Stimulated activated CD4-positive, alpha-beta T cell treated with anti-CD3 and anti-CD28 coated beads, Interleukin-1b, Interleukin-23, amount 100 ng/mL, for 48 hours (primary cell): ENCODE results near the gene ASTN2.

Experiments
- DNase-seq: peaks from one replicate; pipeline ENCODE4 v3.0.0-alpha.2; 2020

ASTN2 gene

DNA sequence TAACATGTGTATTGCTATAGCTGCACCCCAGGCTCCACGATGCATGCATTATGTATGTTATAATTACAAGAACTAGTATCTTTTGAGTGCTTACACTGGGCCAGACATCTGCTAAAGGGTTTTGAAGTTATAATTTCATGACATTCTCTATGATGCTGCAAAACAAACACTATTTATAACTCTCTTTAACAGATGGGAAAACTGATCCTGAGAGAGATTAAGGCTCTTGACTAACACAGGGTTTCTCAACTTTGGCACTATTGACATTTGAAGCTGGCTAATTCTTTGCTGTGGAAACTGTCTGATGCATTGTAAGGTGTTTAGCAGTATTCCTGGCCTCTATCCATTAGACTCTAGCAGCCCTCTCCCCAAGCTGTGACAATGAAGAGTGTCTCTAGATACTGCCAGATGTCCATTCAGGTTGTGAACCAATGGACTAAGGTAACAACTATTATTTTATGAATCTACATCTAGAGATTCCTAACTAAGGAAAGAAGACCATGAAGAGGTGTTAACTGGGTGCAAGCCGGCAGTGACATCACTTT lies 258.6 kb downstream of the ASTN2 start:
- no peak for DNase-seq

DNA sequence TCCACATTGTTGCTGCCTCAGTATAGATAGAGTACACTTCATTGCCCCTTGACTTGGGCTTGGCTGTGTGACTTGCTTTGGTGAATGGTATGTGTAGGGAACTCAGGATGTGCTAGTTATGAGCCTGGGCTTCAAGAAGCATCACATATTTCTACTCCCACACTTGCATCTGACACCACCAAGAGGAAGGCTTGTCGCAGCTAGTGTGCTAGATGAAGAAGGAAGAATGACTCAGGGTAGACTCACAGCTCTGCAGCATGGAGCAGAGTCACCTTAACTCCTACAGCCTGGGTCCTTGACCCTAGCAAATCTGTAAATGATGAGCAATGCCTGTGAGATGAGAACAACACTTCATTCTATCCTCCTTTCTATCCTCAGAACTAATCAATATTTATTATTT lies 261.8 kb downstream of the ASTN2 start:
- DNase-seq: no peak

- DNase-seq: no peak
These were observed 263.1 kb downstream of the ASTN2 start for GRCh38 chr9:117151716-117152115.

DNA sequence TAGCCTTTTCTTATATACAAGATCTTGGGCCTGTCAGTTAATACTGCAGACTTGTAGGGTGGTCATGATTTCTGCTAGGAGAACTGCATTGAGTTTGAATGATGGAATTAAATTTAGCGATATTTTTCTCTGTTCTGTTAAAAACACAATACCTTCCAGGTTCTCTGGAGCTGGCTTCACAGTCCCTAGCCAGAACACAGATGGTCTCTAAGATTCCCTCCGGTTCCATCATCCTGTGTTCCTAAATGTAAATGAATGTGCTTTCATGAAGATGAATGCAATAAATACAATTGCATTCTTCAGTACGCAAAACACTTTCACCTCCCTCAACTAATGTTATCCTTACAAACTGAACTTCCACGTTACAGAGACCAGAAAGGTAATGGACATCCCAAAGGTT lies 264.9 kb downstream of the ASTN2 start:
- no peak for DNase-seq

DNA sequence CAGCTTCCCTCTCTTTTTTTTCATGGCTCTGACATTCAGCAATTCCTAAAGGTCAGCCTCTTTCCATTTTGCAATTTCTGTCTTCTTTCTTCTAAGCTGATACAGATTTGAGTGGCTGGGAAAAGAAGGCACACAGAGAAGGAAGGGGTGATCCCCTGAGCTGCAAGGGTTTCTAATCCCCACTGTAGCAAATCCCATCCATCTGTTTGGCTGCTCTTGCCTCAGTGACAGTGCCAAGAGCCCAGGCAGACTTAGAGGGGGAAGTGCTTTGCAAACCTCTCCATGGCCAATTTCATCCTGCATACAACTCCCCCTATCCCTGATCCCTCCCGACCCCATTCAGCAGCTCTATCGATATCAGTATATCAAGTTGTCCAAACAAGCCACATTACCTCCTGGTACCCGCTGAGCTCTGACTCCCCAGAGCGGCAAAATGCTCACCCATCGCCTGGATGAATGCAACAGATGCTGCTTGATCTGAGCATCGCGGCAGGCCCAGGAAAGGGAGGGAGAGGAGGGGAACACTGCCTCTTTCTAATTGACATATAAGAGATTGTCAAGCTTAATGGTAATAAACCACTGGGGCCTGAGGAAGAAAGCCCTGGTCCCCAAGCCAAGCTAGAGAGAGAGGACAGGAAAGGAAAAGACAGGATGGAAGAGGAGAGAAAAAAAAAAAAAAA lies 268.9 kb downstream of the ASTN2 start:
- no peak for DNase-seq

- DNase-seq: no peak
These were observed 269.8 kb downstream of the ASTN2 start for GRCh38 chr9:117145081-117145480.

DNA sequence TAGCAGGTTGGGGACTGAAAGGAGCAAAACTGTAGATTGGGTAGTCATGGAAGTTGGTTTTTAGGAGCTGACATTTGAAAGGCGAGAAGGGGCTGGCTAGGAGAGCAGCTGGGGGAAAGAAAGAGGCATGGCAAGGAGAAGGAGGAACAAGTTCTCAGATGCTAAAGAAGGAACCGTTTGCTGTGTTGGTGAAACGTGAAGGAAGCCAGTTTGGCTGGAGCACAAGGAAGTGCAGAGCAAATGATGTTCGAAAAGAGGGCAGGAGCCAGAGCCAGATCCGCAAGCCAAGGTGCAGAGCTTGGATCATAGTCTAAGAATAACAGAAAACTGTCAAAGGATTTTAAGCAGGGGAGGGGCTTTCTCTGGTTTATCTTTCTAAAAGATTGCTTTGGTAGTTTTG lies 276.6 kb downstream of the ASTN2 start:
- DNase-seq: no peak

DNA sequence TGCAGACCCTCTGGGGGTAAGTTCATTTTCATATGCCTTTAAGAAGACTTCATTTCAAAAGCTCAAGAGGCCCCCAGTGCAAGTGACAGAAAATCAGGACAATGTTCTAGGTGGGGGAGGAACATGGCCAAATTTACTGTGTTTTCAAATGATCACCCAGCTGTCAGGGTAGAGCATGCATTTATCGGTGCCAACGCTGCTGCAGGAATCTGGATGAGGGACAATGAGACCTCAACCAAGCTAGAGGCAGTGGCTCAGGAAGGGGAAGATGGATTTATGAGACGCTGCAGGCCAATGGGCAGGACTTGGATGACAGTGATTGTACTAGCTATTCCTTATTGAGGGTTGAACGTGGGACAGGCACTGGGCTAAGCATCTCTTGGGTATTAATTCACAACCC lies 278.4 kb downstream of the ASTN2 start:
- DNase-seq: no peak

DNA sequence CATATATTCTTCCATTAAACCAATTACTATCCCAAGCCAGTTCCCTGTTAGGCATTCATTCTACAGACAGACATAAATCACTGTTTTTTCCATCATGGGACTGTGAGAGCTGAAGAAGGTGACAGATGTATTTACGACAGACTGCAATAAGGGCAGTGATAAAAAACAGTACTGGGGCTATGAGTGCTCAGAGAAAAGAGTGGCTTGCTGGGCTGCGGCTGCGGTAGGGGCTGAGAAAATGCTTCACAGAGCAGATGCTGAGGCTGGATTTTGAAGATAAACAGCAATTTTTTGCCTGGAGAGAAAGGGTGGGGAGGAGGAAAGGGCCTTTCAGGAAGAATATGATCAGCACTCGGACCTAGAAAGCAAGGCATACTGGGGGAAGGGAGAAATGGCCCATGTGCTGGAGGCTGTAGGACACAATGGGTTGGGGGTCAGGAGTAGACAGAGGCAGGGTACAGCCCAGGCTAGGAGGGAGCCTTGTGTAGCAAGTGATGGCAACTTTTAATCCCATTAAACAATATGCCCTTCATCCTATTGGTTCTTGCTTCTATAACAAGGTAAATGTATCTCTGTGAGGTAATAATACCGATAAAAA lies 279.3 kb downstream of the ASTN2 start:
- no peak for DNase-seq

- DNase-seq: no peak
These were observed 279.9 kb downstream of the ASTN2 start for GRCh38 chr9:117134826-117135500.

DNA sequence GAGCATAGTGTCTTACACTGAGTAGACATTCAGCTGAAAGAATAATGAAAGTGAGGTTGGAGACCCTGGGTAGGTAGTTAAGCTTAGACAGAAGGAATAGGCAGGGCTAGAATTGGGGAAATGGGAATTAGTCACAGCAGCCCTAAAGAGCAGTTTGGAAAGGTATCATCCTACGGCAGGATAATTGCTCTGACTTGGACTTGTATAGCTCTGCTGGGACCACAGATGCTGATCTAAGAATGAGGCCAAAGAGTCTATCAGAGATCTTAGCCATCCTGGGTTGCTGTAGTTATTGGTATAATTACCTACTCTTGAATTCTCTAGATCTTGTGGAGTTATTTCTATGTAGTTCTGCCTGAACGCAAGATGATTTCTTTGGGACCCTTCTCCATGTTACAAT lies 288.0 kb downstream of the ASTN2 start:
- no peak for DNase-seq

DNA sequence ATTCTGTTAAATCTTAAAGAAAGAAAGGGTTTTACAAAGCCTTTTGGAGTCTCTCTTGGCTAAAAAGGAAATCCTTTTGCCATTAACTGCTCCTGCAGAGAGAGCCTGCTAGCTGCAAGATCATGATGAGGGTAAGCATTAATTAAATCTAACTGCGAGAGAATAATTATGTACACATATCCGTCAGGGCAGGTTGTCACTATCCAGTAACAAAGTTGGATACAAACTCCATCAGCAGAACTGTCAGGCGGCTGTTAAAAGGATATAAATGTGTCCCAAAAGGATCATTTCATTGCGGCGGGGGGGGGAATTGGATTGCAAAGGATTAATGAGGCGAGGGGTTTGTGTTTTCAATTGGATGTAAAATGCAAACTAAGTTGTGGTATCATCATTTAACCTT lies 289.3 kb downstream of the ASTN2 start:
- no peak for DNase-seq

DNA sequence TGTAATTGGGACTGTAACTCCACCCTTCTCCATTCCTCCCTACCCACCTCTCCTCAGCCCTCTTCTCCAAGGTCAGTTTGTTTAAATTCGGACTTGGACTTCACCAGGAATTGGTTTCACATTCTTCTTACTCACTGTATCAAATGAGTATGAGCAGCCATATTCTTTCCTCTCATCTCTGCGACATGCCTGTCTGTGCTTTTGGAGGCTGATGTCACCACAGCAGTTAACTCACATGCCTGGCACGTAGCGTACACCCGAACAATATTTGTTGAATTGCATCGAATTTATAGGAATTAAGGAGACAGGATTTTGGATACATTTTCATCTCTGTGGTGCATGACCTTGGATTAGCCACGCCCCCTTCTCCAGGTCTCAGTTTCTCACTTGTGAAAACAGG lies 291.1 kb downstream of the ASTN2 start:
- no peak for DNase-seq

DNA sequence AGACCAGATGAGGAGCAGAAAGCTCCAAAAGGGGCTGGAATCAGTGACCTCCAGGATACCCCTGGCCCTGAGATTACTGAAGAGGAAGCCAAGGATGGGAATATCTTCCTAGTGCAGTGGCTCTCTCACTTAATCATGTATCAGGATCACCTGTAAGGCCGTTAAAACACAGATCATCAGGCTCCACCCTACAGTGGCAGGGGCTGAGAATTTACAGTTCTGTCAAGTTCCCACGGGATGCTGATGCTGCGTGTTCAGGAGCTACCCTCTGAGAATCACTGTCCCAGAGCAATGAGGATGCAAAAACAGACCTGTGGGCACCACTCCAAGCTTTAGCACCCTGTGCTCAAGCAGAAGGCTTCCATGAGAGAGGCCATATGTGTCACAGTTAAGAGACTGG lies 291.9 kb downstream of the ASTN2 start:
- no peak for DNase-seq

GRCh38 chr9:117122102-117122501 lies 292.8 kb downstream of the ASTN2 start:
- DNase-seq: no peak

GRCh38 chr9:117121316-117121715 lies 293.5 kb downstream of the ASTN2 start:
- no peak for DNase-seq

DNA sequence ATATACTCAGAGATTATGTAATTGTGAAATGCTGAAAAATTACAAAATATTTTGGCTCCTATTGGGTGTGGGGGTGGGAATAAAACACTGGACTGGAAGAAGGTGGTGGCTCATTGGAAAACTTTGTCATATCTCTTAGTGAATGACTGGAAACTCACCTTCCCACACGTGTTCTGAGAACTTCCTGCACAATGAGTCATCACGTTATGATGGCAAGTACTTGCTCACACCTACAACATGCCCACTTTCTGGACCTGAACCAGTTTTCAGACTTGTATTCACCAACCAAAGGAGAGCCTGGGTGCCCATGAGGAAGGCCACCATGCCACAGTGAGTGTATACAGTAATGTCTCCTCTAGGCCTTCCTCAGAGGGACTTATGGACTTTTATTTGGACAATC lies 294.8 kb downstream of the ASTN2 start:
- DNase-seq: no peak

- DNase-seq: no peak
These were observed 298.8 kb downstream of the ASTN2 start for GRCh38 chr9:117116084-117116483.

DNA sequence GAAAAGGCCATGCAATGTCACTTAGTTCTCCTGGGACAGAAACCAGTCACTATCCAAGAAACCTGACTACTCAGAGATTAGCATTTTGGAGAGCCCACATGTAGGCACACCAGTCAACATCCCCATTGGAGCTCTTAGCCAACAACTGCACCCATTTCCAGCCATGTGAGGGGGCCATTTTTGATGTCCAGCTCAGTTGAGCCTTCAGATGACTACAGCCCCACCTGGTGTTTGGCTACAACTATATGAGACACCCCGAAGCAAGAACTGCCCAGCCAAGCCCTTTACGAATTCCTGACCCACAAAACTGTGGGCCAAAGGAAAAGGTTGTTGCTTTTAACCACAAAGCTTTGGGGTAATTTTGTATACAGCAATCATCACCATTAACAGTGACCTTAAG lies 300.1 kb downstream of the ASTN2 start:
- no peak for DNase-seq

- no peak for DNase-seq
These were observed 310.0 kb downstream of the ASTN2 start for GRCh38 chr9:117104716-117105495.

- no peak for DNase-seq
These were observed 310.7 kb downstream of the ASTN2 start for GRCh38 chr9:117104206-117104605.

- no peak for DNase-seq
These were observed 311.3 kb downstream of the ASTN2 start for GRCh38 chr9:117103438-117104110.

- no peak for DNase-seq
These were observed 313.8 kb downstream of the ASTN2 start for GRCh38 chr9:117101008-117101407.
